Tibial artery (tissue), 4 donors: ENCODE data around the gene DQX1.
"Not testable (repeated sequence)": the region's sequence is repeated elsewhere in the genome, so short reads cannot be mapped to it uniquely, and the experiment has no call there.

Experiments used
- DNase-seq, 2 donors: peaks; one replicate each; pipeline ENCODE4 v3.0.0-alpha.2; 2019
- H3K27ac ChIP-seq, 2 donors: fragments of 200-600 bp; sonication (generic) in 1 of 2; 1 replicate in 1 of 2; 2 replicates in 1 of 2; pipeline ENCODE4 v1.5.1; 2018 to 2019; ENCODE audit warnings: mild to moderate bottlenecking in 1 of 2
- H3K27me3 ChIP-seq, 2 donors: fragments of 200-600 bp; sonication (generic) in 1 of 2; one replicate each; pipeline versions ENCODE4 v1.5.1 to v1.6.0; 2016 to 2019
- H3K36me3 ChIP-seq, 3 donors: fragments of 200-600 bp; sonication (generic) in 2 of 3; one replicate each; pipeline ENCODE4 v1.5.1; 2016 to 2019; ENCODE audit warnings: mild to moderate bottlenecking in 2 of 3
- H3K4me1 ChIP-seq, 4 donors: fragments of 200-600 bp; sonication (generic) in 2 of 4; 1 replicate in 3 of 4; 2 replicates in 1 of 4; pipeline ENCODE4 v1.5.1; 2016 to 2019
- H3K4me3 ChIP-seq, 2 donors: fragments of 200-600 bp; sonication (generic) in 1 of 2; 1 replicate in 1 of 2; 2 replicates in 1 of 2; pipeline ENCODE4 v1.5.1; 2018 to 2019; ENCODE audit warnings: mild to moderate bottlenecking in 2 of 2
- H3K9me3 ChIP-seq, 3 donors: fragments of 200-600 bp; sonication (generic) in 1 of 3; one replicate each; pipeline ENCODE4 v1.5.1; 2016 to 2019
- intact Hi-C: fragments of 100-400 bp; cut with DNase I; formaldehyde crosslinking; loops from one replicate; pipeline ENCODE4 v1.15.0; 2023; ENCODE audit warnings: low total_unique reads
- TF ChIP-seq, protein P1 (sequence below), 2 experiments: fragments of 200-600 bp in 1 of 2; fragments of 450-650 bp in 1 of 2; IDR thresholded peaks; one replicate each; pipeline ENCODE4 v1.5.1; 2017 to 2019; ENCODE audit warnings: antibody characterized with exemption in 2 of 2, mild to moderate bottlenecking in 1 of 2, moderate library complexity in 1 of 2

DQX1 gene

DNA sequence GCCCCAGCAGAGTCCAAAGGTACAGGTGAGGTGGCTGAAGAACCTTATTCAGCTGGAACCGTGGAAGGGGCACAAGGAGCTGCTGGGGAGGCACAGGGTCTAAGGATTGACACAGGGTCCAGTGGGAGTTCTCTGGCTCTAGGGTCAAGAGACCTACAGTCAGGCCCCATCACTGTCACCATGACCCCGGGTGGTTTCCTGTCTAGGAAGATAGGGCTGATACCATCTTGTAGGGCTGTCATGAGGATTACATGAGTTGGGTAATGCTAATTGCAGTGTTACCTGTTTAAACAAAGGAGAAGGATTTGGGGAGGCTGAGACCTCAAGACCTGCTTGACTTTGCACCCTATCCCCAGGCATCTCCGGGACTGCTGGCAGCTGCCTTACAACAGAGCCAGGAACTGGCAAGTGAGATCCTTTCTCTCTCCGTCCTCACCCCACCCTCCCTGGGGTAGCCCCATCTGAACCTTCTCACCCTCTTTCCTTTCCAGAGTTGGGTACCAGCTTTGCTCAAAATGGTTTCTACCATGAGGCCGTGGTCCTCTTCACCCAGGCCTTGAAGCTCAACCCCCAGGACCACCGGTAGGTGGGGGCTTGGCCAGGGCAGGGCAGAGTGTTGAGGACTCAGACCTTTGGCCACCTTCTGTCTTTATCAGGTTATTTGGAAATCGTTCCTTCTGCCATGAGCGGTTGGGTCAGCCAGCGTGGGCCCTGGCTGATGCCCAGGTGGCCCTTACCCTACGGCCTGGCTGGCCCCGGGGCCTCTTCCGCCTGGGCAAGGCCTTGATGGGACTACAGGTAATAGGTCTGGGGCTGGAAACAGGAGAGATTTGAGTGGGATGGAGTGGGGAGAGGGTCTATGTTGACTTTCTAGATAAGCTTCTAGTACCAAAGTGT lies 34.1 kb downstream of the DQX1 start:
- no peaks in the 10 kb centered on the region for H3K4me1 ChIP-seq
- H3K9me3 ChIP-seq, result no peaks in the 10 kb centered on the region
- H3K27ac ChIP-seq, result no peak overlapping the region
- TF ChIP-seq, protein P1, sequence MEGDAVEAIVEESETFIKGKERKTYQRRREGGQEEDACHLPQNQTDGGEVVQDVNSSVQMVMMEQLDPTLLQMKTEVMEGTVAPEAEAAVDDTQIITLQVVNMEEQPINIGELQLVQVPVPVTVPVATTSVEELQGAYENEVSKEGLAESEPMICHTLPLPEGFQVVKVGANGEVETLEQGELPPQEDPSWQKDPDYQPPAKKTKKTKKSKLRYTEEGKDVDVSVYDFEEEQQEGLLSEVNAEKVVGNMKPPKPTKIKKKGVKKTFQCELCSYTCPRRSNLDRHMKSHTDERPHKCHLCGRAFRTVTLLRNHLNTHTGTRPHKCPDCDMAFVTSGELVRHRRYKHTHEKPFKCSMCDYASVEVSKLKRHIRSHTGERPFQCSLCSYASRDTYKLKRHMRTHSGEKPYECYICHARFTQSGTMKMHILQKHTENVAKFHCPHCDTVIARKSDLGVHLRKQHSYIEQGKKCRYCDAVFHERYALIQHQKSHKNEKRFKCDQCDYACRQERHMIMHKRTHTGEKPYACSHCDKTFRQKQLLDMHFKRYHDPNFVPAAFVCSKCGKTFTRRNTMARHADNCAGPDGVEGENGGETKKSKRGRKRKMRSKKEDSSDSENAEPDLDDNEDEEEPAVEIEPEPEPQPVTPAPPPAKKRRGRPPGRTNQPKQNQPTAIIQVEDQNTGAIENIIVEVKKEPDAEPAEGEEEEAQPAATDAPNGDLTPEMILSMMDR (IDR thresholded peaks at IDR 0.05), result no peak
- no peak overlapping the region for H3K4me3 ChIP-seq
- no peak for DNase-seq
- peaks cover 0 to 2% of the 10 kb centered on the region in 2 donors for H3K27me3 ChIP-seq
- intact Hi-C loops, result no loop called here
- peaks cover 32 to 62% (median 44%) of the 10 kb centered on the region in 3 donors for H3K36me3 ChIP-seq

DNA sequence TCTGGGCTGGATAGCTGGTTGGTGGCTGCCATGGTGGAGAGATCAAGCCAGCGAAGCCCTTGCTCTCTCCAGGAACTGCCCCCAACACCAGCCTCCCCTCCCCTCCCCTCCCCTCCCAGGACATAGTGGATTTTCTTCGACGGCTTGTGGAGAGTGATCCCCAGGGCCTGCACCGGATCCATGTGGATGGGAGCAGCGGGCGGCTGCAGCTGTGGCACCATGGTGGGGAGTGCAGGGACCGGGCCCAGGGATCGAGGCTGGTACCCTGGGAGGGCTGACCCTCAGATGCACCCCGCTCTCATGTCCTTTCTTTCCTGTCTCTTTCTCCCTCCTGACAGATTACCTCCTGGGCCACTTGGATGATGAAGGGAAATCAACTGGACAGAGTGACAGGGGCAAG lies 36.1 kb downstream of the DQX1 start:
- H3K27me3 ChIP-seq, result no peaks in the 10 kb centered on the region
- no peak for DNase-seq
- H3K4me3 ChIP-seq, result no peak overlapping the region
- H3K9me3 ChIP-seq, result no peaks in the 10 kb centered on the region
- TF ChIP-seq, protein P1 (IDR thresholded peaks at IDR 0.05), result no peak
- H3K36me3 ChIP-seq, result peaks cover 38 to 80% (median 58%) of the 10 kb centered on the region in 3 donors
- intact Hi-C loops, result no loop called here
- no peaks in the 10 kb centered on the region for H3K4me1 ChIP-seq
- H3K27ac ChIP-seq, result no peak overlapping the region

DNA sequence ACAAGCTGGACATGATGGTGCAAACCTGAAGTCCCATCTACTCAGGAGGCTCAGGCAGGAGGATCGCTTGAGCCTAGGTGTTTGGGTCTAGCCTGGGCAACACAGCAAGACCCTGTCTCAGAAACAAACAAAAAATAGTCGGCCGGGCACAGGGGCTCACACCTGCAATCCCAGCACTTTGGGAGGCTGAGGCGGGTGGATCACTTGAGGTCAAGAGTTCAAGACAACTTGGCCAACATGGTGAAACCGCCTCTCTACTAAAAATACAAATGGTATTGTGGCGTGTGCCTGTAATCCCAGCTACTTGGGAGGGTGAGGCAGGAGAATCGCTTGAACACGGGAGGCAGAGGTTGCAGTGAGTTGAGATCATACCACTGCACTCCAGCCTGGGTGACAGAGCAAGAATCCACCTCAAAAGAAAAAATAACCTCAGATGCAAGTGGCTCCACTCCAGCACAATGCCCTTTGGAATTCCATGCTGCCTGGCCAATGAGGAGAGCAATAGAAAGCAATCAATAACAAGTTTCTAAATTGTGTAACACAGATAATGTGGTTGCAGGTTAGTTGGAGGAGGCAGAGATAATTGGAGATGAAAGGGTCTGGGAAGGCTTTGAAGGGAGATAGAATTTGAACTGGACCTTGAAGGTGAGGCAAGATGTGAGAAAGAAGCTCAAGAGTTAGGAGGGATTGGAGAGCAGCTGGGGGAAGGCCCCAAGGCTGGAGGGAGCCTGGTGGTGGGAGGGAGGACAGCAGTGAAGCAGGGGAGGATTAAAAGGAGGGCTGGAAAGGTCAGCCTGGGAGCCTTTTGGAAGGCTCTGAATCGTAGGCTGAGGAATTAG lies 37.2 kb downstream of the DQX1 start:
- intact Hi-C loops, result no loop called here

DNA sequence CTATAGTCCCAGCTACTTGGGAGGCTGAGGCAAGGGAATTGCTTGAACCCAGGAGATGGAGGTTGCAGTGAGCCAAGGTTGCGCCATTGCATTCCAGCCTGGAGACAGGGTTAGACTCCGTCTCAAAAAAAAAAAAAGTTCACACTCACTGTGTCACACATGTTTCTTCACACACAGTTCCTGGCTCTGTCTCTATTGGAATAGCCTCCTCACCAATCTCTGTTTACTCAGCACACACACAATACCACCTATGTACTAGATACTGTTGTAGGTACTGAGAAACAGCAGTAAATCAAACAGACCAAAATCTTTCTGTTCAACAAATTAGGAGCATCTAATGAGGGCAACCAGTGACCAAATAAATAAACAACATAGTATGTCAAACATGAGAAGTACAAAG lies 39.9 kb downstream of the DQX1 start:
- Histone ChIP-seq H3K9me3 (no peaks in the 10 kb centered on the region), H3K27me3 (no peaks in the 10 kb centered on the region), H3K27ac (no peak overlapping the region), H3K4me1 (peaks cover 0 to 21% (median 18%) of the 10 kb centered on the region in 4 donors), H3K36me3 (peaks cover 17 to 51% (median 31%) of the 10 kb centered on the region in 3 donors), H3K4me3 (no peak overlapping the region)
- intact Hi-C loops, result no loop called here
- no peak for DNase-seq
- TF ChIP-seq, protein P1 (IDR thresholded peaks at IDR 0.05), result no peak

More for the DNA sequence above, 37.2 kb downstream of the DQX1 start:
- Histone ChIP-seq H3K4me1 (peaks cover 0 to 3% (median 1%) of the 10 kb centered on the region in 4 donors), H3K27me3 (no peaks in the 10 kb centered on the region), H3K9me3 (no peaks in the 10 kb centered on the region), H3K4me3 (no peak overlapping the region), H3K27ac (no peak overlapping the region), H3K36me3 (peaks cover 38 to 73% (median 58%) of the 10 kb centered on the region in 3 donors)
- TF ChIP-seq, protein P1 (IDR thresholded peaks at IDR 0.05), result no peak
- DNase-seq, result no peak

DNA sequence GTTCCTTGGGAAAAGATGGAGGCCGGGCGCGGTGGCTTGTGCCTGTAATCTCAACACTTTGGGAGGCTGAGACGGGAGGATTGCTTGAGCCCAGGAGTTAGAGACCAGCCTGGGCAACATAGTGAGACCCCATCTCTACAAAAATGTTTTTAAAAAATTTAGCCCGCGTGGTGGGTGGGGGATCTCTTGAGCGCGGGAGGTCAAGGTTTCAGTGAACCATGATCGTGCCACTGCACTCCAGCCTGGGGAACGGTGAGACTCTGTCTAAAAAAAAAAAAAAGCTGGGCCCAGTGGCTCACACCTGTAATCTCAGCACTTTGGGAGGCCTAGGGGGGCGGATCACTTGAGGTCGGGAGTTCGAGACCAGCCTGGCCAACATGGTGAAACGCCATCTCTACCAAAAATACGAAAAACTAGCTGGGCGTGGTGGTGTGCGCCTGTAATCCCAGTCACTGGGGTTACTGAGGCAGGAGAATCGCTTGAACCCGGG lies 42.3 kb downstream of the DQX1 start:
- peaks cover 0 to 35% (median 26%) of the 10 kb centered on the region in 4 donors for H3K4me1 ChIP-seq
- DNase-seq, H3K9me3 ChIP-seq, H3K27me3 ChIP-seq: not testable (repeated sequence)
- H3K4me3 ChIP-seq, result peak overlapping the region; percentile 84 to 86
- H3K36me3 ChIP-seq, result peaks cover 17 to 50% (median 18%) of the 10 kb centered on the region in 3 donors
- intact Hi-C loops, result loop anchor here (1.0 to 5.0 kb wide), 3 partner anchors 29 to 104 kb away; partner anchors contain the start of genes AUP1, DQX1, HTRA2 and INO80B
- H3K27ac ChIP-seq, result peak overlapping the region; percentile 83 to 95
